Colon (tissue), 2 donors: ENCODE data around the gene CD99.

Source experiments
- FAIRE-seq: peaks from 2 replicates; lab custom pipeline; 2012; peaks lifted over from hg19 to GRCh38; lab: Jason Lieb, UNC
- donor health status: control.
- donor health status: control.

Gene CD99

DNA sequence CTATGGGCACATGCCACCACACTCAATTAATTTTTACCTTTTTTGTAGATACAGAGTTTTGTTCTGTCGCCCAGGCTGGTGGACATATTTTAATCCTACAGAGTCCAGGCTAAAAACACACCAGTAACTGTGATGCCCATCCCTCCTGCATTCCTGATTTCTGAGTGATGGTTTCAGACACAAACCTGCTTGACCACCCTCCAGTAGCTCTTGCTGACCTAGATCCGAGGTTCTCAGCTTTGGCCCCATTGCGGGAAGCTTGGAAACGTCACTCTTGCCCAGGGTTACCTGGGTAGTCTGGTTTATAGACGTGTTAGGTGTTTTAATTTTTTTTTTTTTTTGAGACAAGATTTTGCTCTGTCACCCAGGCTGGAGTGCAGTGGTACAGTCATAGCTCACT, 7.5 kb downstream of the CD99 start:
- FAIRE-seq, result no peak

DNA sequence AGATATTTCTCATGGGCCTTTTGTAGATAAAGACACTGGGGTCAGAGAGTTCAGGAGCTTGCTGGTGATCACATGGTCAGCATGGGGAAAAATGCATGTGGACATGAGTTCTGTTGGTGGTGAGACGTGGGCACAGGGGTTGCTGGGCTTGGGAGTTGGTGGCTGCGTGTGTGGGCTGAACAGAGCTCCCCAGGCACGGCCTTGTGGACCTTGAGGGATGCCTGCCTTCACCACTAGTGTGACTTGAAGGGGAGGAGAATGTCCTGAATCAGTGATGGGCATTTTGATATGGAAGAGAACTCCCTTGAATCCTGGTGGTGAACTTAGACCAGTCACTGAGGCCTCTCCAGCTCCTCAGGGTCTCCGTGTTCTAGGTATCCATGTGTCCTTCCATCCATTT, 8.9 kb downstream of the CD99 start:
- no peak for FAIRE-seq

DNA sequence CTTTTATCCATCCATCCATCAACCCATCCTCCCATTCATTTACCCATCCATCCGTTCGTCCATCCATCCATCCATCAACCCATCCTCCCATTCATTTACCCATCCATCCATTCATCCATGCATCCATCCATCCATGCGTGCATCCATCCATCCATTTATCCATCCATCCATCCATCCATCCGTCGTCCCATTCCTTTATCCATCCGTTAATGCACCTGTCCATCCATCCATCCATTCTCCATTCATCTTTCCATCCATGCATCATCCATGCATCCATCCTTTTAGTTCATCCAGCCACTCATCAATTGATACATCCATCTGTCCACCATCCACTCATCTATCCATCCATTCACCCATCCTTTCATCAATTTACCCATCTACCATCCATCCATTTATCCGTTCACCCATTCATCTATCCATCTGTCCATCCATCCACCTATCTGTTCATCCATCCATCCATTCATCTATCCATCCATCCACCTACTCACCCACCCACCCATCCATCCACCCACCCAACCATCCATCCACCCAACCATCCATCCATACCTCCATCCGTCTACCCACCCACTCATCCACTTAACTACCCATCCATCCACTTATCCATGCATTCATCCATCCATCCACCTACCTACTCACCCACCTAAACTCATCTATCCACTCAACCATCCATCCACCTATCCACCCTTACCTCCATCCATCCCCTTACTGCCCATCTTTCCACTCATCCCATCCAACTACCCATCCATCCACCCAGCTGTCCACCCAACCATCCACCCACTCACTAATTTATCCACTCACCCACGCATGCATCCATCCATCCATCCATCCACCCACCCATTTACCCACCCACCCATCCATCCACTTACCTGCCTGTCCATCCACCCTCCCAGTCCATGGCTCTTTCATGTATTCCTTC, 9.6 kb downstream of the CD99 start:
- no peak for FAIRE-seq

DNA sequence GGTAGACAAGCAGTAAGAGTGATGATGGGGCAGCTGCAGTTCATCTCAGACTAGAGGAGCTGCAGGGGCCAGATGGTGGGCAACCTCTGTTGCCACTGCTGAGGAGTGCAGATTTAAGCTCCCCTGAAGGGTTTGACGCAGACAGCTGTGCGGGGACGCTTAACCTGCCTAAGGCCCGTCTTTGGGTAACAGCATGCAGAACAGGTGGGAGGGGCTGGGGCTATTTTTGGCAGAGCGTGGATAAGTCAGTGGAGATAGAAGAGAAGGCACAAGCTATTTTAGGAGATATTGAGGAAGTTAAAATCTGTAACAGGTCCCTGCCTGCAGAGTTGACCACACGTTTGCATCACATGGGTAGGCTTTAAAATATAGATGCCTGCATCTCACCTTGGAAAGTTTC, 10.5 kb downstream of the CD99 start:
- FAIRE-seq, result no peak

DNA sequence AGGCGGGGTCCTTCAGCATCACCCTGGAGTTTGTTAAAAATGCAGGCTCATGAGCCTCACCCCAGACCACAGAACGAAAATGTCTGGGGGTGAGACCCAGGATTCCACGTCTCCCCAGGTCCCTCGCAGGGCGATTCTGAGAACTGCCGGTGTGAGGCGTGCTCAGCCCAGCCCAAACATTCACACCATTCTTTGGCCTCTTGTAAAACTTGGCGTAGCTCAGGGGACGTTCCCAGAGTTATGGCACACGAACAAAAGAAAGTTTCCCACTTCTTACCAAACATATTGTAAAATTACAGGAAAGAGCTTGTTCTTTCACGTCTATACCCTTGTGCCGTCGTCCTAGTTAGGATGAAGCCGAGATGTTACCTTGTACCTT, 12.9 kb downstream of the CD99 start:
- no peak for FAIRE-seq

DNA sequence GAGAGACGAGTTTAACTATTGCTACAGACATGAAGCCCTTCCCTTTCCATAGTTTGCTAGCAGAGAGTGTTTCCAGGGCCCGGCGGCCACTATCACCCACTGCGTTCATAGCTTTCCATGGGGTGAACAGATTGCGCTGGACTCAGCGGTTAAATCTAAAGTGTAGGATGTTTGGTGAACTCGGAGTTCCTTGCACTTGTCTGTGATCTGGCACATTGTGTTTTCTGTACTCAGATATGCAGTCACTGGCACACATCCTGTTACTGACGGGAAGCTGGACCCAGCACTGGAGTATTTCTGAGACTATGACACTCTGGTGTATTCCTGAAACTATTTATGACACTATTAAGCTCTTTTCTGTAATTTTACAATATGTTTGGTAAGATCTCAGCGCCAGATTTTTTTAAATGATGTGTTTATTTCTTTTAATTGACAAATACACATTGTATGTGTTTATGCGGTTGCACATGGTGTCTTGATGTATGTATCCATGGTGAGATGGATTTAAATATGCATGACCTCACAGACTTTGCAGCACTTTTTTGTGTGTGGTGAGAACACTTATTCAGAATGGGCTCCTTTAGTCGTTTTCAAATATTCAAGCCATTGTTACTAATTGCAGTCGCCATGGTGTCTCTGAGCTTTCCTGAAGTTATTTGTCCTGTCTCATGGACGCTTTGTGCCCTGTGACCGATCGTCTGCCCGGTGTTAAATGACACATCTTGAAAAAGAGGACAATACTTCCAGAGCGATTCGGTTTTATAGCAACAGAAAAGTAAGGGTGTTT, 14.1 kb downstream of the CD99 start:
- FAIRE-seq, result no peak

DNA sequence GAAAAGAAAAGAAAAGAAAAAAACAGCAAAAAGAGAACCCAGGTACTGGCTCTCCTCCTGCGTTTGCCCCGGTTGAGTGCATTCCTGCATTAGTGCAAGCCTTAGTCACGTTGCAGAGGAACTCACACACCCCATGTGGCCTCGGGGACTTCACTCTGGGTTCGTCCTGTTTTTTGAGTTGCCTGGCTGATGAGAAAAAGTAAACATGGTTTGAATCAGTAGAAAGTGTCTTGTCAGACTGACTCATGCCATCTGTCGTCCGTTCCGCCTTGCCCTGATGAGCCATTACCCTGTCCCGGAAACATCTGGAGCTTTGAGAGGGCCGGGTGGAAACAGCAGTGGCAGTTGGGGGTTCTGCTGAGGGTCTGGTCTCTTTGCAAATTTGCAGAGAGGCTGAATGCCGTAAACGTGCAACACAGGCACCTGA, 16.3 kb downstream of the CD99 start:
- FAIRE-seq, result no peak

DNA sequence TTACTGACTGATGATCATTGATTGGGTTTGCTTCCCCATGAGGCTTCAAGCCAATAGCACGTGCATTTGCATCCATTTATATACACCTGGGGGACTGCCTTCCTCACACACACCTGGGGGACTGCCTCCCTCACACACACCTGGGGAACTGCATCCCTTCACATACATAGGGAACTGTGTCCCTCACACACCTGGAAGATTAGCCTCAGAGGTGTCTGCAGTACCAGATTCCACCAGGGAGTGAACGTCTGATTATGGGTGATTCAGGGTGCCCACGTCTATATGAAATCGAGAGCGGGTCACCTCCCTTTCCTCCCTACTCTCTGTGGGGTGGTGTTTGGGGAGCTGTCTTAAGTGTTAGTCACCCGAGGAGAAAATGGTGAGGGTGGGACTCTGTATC, 16.9 kb downstream of the CD99 start:
- no peak for FAIRE-seq

DNA sequence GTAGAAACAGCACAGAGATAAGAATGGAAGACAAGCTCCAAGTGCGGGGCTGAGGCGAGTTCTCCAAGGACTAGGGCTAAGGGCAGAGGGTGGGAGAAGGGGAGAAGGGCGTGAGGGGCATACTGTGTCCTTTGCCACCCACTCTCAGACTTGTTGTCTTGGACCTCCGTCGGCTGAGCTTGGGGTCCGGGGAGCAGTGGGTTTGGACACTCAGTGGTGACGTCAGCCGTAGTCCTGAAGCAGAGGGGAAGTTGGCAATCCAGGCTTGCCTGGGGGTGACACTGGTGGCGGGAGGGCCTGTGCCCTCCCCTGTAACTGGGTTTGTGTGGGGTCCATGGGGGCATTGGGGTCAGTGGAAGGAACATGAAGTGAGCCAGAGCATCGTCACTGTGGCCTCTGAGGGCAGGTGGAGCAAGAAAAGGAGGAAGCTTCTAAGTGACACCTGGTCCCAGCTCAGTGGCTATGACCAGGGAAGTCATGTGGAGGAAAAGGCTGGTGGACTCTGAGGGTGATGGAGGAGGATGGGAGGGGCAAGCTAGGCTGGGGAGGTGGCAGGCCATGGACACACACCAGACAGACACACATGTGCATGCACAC, 17.6 kb downstream of the CD99 start:
- no peak for FAIRE-seq

DNA sequence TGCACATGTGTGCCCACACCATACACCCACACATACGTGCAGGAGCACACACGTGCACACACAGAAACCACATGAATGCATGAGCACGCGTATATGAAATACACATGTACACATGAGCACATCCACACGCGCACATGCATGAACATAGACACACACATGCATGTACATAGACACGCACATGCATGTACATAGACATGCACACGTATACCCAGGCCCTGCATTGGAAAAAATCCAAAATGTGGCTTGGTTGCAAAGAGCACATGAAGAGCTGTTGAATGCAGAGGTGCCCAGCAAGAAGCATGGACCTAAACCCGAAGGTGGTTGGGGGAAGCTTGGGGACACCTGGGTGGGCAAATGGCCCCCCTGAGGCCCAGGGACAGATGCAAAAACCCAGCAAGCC, 18.5 kb downstream of the CD99 start:
- no peak for FAIRE-seq

DNA sequence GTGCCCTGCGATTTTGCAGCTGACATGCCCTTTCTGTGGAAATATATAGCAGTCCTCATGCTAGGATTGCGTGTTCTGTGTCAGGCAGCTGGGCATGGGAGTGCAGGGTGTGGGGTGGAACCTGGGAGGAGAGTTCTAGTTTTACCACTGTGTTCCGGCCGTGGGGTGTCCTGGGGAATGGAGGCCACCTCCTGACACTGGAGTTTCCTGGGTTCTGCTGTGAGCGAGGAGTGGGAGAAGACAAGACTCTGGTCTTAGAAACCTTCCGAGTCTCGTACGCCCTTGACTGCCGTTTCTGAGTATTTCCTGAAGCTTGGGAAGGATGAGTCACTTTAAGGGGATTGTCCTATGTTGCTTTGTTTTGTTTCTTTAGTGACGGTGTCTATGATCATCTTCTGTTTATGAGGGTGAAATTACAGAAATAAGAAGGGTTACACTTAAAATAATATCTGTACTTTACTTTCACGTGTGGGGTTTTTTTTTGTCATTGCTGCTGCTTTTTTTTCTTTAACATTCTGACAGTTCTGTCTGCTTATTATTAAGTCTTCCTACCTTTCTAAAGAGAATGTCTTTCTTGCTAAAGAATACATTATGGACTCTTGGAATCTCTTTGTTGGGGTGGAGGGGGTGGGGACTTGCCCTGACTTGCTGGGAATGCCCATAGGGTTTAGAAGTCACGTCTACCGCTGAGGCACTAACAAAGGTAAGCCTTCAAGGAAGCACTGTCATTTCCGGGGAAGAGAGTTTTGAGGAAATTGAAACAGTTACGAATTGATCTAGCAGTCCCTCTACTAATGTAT, 19.1 kb downstream of the CD99 start:
- no peak for FAIRE-seq

DNA sequence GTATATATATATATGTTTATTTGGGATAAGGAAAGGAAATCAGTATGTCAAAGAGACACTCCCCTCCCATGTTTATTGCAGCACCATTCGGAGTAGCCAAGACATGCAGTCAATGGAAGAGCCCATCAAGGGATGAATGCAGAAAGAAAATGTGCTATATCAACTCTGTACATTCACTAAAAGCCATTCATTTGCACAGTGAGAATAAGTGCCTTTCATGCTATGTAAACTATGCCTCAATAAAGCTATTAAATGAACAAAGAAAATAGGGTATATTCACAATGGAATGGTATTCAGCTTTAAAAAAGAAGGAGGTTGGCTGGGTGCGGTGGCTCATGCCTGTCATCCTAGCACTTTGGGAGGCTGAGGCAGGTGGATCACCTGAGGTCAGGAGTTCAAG, 20.3 kb downstream of the CD99 start:
- no peak for FAIRE-seq

DNA sequence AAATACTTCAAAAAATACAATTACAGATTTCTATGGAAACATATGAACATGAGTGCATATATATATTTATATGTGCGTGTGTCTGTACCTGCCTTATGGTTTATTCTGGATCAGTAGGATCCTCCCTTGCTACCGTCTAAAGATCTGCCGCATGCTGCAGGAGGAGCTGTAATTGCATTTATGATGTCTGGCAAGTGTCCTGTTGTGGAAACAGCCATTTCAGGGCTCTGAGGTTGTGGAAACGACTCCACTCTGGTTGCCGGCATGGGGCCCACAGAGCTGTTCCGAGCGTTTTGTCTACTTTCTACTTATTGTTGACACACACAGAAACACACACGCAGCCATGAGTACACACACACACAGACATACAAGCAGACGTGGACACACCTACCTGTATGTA, 21.3 kb downstream of the CD99 start:
- FAIRE-seq, result no peak

DNA sequence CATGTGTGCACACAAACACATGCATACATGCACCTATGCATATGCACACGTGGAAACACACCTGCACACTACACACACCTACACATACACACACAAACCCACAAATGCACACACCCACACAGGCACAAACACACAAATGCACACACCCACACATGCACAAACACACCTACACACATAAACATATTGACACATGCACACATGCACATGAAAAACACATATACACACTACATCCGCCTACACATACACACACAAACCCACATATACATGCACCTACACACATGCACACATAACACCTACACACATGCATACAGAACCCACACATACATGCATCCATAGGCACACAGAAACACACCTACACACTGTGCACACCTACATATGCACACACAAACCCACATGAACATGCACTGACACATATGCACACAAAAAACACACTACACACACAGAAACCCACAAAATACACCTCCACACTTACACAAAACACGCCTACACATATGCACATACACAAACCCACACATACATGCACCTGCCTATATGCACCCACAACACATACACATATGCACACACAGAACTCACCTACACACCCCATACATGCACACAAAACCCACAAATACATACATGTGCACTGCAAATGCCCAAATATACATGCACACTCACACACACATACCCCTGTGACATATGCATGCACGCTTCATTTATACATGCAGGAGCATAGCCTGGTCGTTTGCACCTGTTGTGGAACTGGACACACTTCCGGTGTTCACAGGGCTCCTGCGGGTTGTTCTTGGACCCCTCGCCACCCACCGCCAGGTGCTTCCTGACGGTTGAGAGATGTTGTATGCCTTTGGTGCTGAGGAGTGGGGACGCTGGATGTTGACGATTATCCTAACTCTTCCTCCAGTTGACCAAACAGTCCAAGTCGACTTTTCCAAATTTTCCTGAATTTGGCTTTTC, 22.1 kb downstream of the CD99 start:
- no peak for FAIRE-seq

DNA sequence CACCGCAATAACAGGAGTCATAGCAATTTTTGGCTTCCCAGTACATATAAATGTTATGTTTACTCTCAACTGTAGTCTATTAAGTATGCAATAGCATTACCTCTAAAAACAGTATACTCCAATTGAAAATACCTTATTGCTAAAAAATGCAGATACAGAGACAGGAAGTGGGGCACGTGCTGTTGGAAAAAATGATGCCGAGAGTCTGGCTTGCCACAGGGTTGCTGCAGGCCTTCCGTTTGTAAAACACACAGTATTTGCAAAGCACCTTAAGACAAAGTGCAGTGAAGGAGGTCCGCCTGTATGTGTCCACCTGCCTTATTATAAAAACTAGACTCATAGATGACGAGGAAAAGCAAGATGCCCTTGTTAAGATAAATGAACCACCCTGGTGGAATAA, 23.5 kb downstream of the CD99 start:
- no peak for FAIRE-seq

DNA sequence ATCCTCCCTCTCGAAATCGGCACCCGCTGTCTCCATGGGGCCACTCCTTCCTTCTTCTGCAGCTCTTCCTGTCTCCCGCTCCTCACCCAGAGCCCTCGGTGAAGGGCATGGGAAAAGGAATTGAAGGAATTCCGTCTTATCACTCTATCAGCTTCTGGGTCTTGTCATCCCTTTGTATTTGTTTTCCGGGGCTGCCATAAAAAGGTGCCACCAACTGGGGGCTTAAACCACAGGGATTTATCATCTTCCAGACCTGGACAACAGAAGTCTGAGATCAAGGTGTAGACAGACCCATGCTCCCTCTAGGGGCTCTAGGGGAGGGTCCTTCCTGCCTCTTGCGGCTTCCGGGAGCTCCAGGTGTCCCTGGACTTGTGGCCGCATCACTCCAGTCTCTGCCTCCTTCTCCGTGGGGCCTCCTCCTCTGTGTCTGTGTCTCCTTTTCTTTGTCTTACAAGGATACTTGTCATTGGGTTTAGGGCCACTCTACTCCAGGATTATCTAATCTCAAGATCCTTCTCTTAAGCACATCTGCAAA, 24.0 kb downstream of the CD99 start:
- FAIRE-seq, result no peak

DNA sequence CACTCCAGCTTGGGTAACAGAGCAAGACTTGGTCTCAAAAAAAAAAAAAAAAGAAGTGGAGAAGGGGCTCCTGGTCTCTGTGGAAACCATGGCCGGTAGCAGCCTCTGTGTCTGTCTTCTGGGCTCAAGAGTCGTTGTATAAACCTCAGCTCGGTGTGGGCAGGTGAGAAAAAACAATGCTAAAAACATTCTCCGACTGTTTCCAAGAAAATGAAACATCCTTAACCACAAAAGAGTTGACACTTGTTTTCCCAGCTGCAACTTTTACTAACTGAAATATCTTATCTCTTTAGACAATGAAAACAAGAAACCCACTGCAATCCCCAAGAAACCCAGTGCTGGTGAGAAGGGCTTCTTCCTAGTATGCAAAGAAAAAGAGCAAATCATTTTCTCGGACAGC, 26.2 kb downstream of the CD99 start:
- FAIRE-seq, result no peak

DNA sequence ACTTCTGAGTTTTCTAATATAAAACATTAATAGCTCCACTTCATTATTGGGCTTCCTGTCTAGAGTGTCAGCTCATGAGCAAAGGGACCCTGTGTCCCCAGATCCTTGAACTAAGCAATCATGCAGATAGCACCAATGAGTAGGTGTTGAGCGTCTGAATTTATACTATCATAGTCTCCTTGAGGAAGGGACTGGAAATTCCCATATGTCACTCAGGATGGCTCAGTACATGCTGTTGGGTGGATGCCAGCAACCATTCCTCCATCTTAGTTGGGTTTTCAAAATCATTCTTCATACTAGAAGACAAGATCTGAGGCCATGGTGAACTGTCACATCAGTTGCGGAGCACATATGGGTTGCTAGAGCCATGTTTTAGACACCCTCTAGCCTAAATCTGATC, 27.7 kb downstream of the CD99 start:
- FAIRE-seq, result no peak

DNA sequence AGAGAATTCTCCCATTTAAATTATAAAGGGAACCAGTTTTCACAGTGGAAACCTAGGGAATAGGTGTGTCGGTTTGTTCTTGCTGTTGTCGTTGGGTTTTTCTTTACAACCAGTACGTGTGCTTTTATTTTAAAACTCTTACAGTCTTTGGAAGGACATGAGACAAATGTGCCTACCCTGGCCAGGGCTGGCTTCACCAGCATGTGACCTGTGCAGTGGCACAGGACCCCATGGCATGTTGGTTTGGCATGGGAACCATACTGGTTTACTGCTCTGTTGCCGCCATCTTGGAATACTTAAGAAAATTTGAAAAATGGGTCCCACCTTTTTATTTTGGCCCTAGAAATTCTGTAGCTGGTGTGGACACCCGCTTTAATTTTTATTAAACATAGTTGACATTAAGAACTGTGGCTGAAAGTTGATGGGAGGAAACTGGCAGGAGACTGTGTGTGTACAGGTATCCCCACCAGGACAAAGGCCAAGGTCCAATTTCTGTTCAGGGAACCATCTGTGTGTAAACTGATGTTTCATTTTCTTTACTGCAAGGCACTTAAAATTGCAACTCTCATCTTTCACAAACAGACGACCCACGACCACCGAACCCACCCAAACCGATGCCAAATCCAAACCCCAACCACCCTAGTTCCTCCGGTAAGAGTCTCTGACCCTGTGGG, 28.8 kb downstream of the CD99 start:
- FAIRE-seq, result no peak

DNA sequence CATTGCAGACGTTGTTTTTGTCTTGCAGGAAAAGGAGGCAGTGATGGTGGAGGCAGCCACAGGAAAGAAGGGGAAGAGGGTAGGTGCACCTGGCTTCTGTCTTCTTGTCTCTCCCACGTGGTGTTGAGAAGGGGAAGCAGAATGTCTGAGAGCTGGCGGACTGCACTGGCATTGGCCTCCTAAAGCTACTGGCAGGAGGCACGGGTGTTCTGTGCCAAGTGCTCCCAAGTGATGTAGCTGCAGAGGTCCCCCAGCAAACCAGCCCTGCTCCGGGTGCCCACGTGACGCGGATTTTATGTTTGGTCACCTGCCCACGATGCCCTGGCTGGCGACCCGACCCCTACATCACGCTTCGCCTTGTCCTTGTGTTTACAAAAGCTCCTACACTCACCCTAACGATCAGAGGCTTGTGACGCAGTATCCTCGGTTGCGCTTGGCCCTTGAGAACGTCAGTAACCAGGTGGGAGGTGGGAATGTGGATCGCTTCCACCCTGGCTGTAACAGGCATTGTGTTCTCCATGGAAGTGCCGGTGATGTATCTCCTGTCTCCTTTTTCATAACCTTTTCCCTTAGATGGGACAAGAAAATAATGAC, 32.3 kb downstream of the CD99 start:
- FAIRE-seq, result no peak
